Ascending aorta (tissue), 2 donors: ENCODE measurements around the gene TSPAN18. TPM values are rescaled to one million over a fixed set of nuclear protein-coding genes. Genes with fewer than 3 reads are reported as not detected.

Source experiments
- DNase-seq, 2 donors: peaks; one replicate each; pipeline ENCODE4 v3.0.0-alpha.2; 2019; ENCODE audit warnings: low spot score in 2 of 2
- H3K27ac ChIP-seq, 2 donors: fragments of 200-600 bp; sonication (generic); one replicate each; pipeline ENCODE4 v1.5.1; 2016 to 2017; ENCODE audit warnings: mild to moderate bottlenecking in 1 of 2
- H3K27me3 ChIP-seq: fragments of 200-600 bp; sonication (generic); one replicate; pipeline ENCODE4 v1.5.1; 2017
- H3K36me3 ChIP-seq, 2 donors: fragments of 200-600 bp; sonication (generic); one replicate each; pipeline ENCODE4 v1.5.1; 2016
- H3K4me1 ChIP-seq, 2 donors: fragments of 200-600 bp; sonication (generic); one replicate each; pipeline ENCODE4 v1.5.1; 2016 to 2017; ENCODE audit warnings: mild to moderate bottlenecking in 1 of 2
- H3K4me3 ChIP-seq, 2 donors: fragments of 200-600 bp; sonication (generic); one replicate each; pipeline ENCODE4 v1.5.1; 2016 to 2017; ENCODE audit warnings: mild to moderate bottlenecking in 1 of 2
- H3K9me3 ChIP-seq, 2 donors: fragments of 200-600 bp; sonication (generic); one replicate each; pipeline ENCODE4 v1.5.1; 2016
- intact Hi-C: fragments of 100-400 bp; cut with DNase I; formaldehyde crosslinking; loops from one replicate; pipeline ENCODE4 v1.15.1; 2023
- total RNA-seq: library from RNA; depleted of rRNA; stranded (reverse); fragments of >200 nt; gene quantifications from one replicate; pipeline ENCODE4 v1.1.0, GENCODE V29; 2016
- TF ChIP-seq, protein P1 (sequence below), 3 experiments: fragments of 200-600 bp in 2 of 3; fragments of 450-650 bp in 1 of 3; sonication (generic) in 2 of 3; IDR thresholded peaks; one replicate each; pipeline ENCODE4 v1.5.1; 2016 to 2019; ENCODE audit warnings: antibody characterized with exemption in 3 of 3, mild to moderate bottlenecking in 1 of 3, moderate library complexity in 1 of 3

TSPAN18 gene
- total RNA-seq, 1 donor from 2014 or later: 21.3 TPM

DNA sequence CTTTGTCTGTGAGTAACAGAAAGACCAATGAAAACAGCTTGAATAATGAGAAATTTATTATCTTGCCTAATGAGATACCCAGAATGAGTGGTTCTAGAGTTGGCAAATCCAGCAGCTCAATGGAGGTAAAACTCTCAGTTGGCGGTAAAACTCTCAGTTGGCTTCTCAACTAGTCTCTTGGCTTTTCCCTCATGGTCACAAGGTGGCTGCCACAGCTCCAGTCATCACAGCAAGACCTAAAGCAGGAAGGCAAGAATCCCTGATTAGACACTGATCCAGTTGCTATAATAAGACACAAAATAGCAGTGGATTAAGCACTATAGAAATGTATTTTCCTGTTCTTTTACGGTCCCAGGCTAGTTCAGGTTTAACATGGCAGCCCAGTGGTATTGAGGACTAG, 37.5 kb upstream of the TSPAN18 start:
- intact Hi-C loops: no loop called here
- TF ChIP-seq, protein P1, sequence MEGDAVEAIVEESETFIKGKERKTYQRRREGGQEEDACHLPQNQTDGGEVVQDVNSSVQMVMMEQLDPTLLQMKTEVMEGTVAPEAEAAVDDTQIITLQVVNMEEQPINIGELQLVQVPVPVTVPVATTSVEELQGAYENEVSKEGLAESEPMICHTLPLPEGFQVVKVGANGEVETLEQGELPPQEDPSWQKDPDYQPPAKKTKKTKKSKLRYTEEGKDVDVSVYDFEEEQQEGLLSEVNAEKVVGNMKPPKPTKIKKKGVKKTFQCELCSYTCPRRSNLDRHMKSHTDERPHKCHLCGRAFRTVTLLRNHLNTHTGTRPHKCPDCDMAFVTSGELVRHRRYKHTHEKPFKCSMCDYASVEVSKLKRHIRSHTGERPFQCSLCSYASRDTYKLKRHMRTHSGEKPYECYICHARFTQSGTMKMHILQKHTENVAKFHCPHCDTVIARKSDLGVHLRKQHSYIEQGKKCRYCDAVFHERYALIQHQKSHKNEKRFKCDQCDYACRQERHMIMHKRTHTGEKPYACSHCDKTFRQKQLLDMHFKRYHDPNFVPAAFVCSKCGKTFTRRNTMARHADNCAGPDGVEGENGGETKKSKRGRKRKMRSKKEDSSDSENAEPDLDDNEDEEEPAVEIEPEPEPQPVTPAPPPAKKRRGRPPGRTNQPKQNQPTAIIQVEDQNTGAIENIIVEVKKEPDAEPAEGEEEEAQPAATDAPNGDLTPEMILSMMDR (IDR thresholded peaks at IDR 0.05): no peak
- no peak for DNase-seq
- Histone ChIP-seq H3K27ac (no peak overlapping the region), H3K27me3 (no peaks in the 10 kb centered on the region), H3K36me3 (no peaks in the 10 kb centered on the region), H3K9me3 (no peaks in the 10 kb centered on the region), H3K4me3 (no peak overlapping the region), H3K4me1 (no peaks in the 10 kb centered on the region)

- Histone ChIP-seq H3K9me3 (no peaks in the 10 kb centered on the region), H3K27me3 (no peaks in the 10 kb centered on the region), H3K27ac (no peak overlapping the region), H3K36me3 (no peaks in the 10 kb centered on the region), H3K4me1 (no peaks in the 10 kb centered on the region), H3K4me3 (no peak overlapping the region)
- intact Hi-C loops: no loop called here
- TF ChIP-seq, protein P1 (IDR thresholded peaks at IDR 0.05): no peak
- DNase-seq: no peak
Observed at GRCh38 chr11:44690651-44691050, 36.1 kb upstream of the TSPAN18 start.

- TF ChIP-seq, protein P1 (IDR thresholded peaks at IDR 0.05): no peak
- intact Hi-C loops: no loop called here
Observed at GRCh38 chr11:44692460-44692859, 34.3 kb upstream of the TSPAN18 start.

DNA sequence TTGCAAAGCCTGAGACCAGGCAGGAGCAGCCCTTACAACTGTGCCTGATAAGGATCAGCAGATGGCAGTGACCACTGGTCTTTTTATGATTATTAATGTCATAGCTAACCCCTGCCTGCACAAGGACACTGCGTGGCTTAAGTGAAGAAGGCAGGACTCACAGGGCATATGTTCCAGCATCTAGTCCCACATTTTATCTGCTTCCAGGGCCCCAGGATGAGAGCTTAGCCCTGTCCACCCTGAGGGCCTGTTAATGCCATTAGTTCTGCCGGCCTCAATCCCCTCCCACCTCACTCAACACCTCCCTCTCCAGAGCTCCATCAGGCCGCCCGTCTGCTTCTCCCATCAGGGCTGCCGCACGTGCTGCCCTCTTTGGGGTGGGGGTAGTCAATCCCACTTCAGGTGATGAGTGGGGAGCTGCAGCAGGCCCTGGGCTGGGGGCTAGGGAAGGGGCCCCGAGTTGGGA, 33.1 kb upstream of the TSPAN18 start:
- TF ChIP-seq, protein P1 (IDR thresholded peaks at IDR 0.05): no peak
- intact Hi-C loops: no loop called here
- DNase-seq: no peak

More at GRCh38 chr11:44692460-44692859, 34.3 kb upstream of the TSPAN18 start:
- H3K4me1 ChIP-seq: no peaks in the 10 kb centered on the region
- H3K27ac ChIP-seq: no peak overlapping the region
- no peak for DNase-seq
- H3K27me3 ChIP-seq: no peaks in the 10 kb centered on the region
- H3K4me3 ChIP-seq: no peak overlapping the region
- no peaks in the 10 kb centered on the region for H3K36me3 ChIP-seq
- no peaks in the 10 kb centered on the region for H3K9me3 ChIP-seq

GRCh38 chr11:44694443-44694842, 32.3 kb upstream of the TSPAN18 start:
- DNase-seq: no peak
- H3K4me1 ChIP-seq: no peaks in the 10 kb centered on the region
- no peaks in the 10 kb centered on the region for H3K9me3 ChIP-seq
- H3K27ac ChIP-seq: no peak overlapping the region
- no peaks in the 10 kb centered on the region for H3K27me3 ChIP-seq
- no peaks in the 10 kb centered on the region for H3K36me3 ChIP-seq
- intact Hi-C loops: no loop called here
- H3K4me3 ChIP-seq: no peak overlapping the region
- TF ChIP-seq, protein P1 (IDR thresholded peaks at IDR 0.05): no peak

More for the DNA sequence above, 33.1 kb upstream of the TSPAN18 start:
- Histone ChIP-seq H3K4me1 (no peaks in the 10 kb centered on the region), H3K9me3 (no peaks in the 10 kb centered on the region), H3K27me3 (no peaks in the 10 kb centered on the region), H3K27ac (no peak overlapping the region), H3K36me3 (no peaks in the 10 kb centered on the region), H3K4me3 (no peak overlapping the region)
